HuH-7.5 (cell line): ENCODE measurements around the gene GGT7.
"Not testable (repeated sequence)": the region's sequence is repeated elsewhere in the genome, so short reads cannot be mapped to it uniquely, and the experiment has no call there.

ENCODE experiments used
- DNase-seq: peaks from one replicate; pipeline ENCODE4 v3.0.0; 2011; ENCODE audit warnings: low spot score

Gene GGT7

GRCh38 chr20:34883087-34883688 is 10.5 kb upstream of the GGT7 start:
- no peak for DNase-seq

- no peak for DNase-seq
Measured at GRCh38 chr20:34881689-34882088, 9.0 kb upstream of the GGT7 start.

GRCh38 chr20:34880971-34881370 is 8.3 kb upstream of the GGT7 start:
- not testable (repeated sequence) for DNase-seq

- no peak for DNase-seq
Measured at GRCh38 chr20:34880215-34880850, 7.7 kb upstream of the GGT7 start.

- DNase-seq, result no peak
Measured at GRCh38 chr20:34876406-34877282, 4.0 kb upstream of the GGT7 start, which contains the start of gene ACSS2. Gene ACSS2 (plus strand): TSS chr20:34876612. CDS start chr20:34876646, 34 bp downstream.

- peak; percentile 95 for DNase-seq
Measured at GRCh38 chr20:34875642-34876405, 3.2 kb upstream of the GGT7 start.

- DNase-seq, result peak; percentile 94
Measured at GRCh38 chr20:34874094-34874654, 1.5 kb upstream of the GGT7 start.

GRCh38 chr20:34873583-34874093 is 982 bp upstream of the GGT7 start:
- DNase-seq, result no peak

- DNase-seq, result no peak
Measured at GRCh38 chr20:34871966-34872621, 562 bp downstream of the GGT7 start.

GRCh38 chr20:34871320-34871926 is 1.2 kb downstream of the GGT7 start:
- DNase-seq, result no peak

- no peak for DNase-seq
Measured at GRCh38 chr20:34864216-34864615, 8.4 kb downstream of the GGT7 start.

- no peak for DNase-seq
Measured at GRCh38 chr20:34863421-34863965, 9.2 kb downstream of the GGT7 start.

GRCh38 chr20:34862724-34863123 is 9.9 kb downstream of the GGT7 start:
- no peak for DNase-seq

- DNase-seq, result no peak
Measured at GRCh38 chr20:34861386-34862084, 11.1 kb downstream of the GGT7 start.

GRCh38 chr20:34859826-34860545 is 12.7 kb downstream of the GGT7 start:
- no peak for DNase-seq

GRCh38 chr20:34859367-34859766 is 13.3 kb downstream of the GGT7 start:
- no peak for DNase-seq

- no peak for DNase-seq
Measured at GRCh38 chr20:34852298-34852697, 20.4 kb downstream of the GGT7 start.

- no peak for DNase-seq
Measured at GRCh38 chr20:34850969-34851368, 21.7 kb downstream of the GGT7 start.

- no peak for DNase-seq
Measured at GRCh38 chr20:34849778-34850177, 22.9 kb downstream of the GGT7 start.
